T-helper 22 cell (primary cell): Measurements from ENCODE around the gene PLCB1.

Experiments used
- DNase-seq: peaks from one replicate; pipeline ENCODE4 v3.0.0-alpha.2; 2020; ENCODE audit warnings: low read depth

Gene PLCB1

DNA sequence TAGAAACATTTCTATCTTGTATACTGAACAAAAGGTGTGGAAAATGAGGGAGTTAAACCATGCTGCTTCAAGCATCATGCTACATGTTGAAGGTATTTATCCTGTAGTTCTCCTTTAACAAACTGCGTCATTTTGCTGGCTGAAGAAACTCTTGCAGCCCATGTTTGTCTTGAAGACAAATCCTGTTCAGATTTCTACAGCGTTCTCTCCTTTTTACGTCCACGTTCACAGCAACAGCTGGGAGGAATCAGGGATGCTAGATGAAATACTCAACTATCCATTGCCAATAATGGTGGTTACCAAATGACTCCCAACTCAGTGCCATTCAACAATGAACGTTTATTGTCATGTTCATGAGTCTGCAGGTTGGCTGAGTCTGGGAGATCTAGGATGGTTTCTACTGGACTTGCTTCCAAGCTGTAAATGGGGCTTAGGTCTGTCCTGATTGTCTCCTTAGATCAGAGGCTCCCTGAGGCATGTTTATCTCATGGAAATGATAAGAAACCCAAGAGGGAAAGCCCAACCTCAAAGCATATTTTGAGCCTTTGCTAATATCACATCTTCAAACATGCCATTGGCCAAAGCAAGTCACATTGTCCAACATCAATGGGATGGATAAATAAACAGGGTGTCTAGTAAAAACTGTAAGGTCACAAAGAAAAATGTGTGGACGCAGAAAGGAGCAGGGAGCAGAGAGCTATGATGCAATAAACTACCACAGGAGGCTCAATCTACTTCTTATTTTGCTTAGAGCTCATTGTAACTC lies 2.7 kb upstream of the PLCB1 start:
- DNase-seq: no peak

DNA sequence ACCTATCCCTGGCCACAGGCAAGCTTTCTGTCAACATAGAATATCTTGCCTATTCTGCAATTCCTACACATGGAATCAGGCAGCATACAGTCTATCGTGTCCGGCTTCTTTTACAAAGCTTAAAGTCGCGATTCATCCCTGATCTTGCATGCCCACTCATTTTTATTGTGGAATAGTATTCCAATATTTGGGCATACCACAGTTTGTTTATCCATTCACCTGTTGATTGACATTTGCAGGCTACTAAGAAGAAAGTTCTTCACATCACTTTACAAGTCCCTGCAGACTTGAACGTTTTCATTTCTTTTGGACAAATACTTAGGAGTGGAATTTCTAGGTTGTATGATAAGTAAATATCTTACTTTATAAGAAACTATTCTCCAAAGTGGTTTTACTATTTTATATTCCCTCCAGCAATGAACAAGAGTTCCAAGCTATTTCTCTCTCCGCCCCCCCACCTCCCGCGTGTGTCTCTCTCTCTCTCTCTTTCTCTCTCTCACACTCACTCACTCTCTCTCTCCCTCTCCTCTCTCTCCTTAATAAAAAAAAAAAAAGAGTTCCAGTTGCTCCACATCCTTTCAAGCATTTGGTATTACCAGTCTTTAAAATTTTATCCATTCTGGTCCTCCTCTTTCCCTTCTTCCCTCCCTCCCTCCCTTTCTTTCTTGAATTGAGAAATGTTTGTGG lies 1.1 kb upstream of the PLCB1 start:
- no peak for DNase-seq

DNA sequence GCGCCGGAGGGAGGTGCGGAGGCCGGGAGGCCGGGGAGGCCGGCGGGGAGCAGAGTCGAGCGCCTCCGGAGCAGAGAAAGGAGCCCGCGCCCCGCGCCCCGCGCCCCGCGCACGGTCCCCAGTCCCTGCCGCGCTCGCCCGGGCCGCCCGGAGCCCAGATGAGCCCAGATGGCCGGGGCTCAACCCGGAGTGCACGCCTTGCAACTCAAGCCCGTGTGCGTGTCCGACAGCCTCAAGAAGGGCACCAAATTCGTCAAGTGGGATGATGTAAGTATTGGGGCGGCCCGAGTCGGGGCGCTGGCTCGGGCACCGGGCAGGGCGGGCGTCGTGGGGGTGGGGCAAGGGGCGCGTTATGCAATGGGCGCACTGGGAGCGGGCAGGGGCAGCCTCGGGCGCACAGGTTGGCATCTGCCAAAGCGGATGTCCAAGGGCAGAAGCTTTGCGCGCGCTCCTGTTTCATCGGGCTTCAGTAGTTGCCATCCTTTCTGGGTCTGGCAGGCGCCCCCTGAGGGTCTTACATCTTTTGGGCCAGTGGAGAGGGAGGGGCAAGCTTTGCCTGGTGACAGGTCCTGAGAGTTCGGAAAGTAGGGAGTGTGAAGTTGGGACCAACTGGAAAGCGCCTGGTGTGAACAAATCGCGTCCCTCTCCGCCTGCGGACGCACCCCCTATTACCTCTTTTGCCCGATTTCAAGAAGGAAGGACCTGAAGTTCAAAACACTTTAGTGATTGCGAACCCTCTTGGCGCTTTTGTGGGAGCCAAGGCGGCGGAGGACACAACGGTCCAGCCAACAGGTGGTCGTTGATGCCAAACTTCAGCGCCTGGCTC lies 631 bp downstream of the PLCB1 start:
- no peak for DNase-seq

DNA sequence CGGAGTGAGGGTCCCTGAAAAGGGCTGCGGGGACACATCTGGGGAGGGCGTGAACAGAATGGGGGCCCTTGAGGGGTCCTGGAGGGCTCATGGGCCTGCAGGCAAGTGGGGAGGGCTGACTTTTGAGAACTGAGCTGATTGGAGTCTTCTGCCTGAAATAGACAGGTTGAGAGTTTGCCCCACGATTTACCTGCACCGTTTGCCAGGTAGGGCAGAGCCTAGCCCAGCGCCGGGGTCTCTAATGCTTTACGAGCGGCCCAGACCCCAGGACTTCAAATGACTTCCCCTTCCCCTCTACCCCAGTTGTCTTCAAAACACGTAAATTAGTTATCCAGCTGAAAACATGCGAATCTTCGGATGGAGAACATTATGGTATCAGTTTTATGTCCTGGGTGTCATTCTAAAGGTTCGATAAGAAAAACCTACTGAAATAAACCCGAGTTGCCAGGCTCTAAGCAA lies 1.3 kb downstream of the PLCB1 start:
- no peak for DNase-seq

DNA sequence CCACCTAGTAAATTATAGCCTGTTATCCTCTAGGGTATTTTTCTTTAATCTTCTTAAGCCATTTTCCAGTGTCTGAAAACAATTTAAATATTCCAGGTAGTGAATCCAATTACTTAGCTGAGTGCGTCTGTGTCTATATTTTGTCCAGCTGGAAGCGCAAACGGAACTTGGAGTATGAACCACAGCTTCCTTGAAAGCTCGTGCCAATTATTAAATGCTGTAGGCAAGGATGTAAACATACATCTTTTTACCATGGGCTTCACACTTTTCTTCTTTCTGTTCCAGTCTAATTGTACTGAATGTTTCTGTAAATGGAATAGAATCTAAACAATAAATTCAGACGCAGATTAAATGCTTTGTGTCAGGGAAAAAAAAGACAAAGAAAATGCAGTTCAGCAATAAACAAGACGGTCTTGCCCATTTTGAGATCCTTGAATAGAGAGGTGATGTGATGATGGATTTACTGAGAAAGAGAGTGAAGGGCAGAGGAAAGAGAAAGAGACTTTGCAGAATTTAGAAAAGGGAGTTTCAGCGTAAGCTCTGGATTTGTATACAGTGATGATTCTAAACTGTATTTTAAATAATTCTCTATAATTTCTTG lies 1.9 kb downstream of the PLCB1 start:
- no peak for DNase-seq

DNA sequence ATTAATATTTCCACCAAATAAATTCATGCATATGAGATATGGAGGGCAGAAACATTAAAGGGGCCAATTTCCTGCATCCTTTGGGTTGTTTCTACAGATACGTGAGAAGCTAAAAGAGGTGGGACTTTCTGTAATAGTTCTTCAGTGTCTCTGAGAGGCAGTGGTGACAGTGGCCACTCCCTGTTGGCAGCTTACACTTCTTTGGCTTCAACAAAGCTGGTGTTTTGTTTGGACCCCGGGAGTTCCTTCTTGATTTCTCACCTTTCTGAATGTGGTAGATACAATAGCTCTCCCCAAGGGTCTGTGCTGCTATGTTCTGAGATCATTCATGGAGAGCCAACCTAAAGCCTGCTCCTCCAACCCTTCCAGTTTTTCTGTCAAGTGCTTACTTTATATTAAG lies 7.8 kb downstream of the PLCB1 start:
- no peak for DNase-seq

DNA sequence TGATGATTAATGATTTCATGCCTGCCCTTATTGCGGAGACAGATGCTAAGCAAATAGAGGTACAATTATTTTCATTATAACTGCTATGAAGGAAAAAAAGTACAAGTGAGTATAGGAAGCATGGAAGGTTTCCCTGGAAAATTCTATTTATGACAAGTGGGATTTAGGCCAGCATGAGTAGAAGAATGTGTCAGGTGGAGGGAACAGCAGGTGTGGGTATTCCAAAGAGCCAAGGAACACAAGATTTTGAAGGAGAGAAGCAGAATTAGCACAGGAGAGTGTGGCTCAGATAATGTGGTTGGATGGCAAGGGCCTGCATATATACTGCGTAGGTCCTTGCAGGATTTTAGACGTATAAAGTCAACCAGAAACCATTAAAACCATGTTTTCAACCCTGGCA lies 11.4 kb downstream of the PLCB1 start:
- no peak for DNase-seq

DNA sequence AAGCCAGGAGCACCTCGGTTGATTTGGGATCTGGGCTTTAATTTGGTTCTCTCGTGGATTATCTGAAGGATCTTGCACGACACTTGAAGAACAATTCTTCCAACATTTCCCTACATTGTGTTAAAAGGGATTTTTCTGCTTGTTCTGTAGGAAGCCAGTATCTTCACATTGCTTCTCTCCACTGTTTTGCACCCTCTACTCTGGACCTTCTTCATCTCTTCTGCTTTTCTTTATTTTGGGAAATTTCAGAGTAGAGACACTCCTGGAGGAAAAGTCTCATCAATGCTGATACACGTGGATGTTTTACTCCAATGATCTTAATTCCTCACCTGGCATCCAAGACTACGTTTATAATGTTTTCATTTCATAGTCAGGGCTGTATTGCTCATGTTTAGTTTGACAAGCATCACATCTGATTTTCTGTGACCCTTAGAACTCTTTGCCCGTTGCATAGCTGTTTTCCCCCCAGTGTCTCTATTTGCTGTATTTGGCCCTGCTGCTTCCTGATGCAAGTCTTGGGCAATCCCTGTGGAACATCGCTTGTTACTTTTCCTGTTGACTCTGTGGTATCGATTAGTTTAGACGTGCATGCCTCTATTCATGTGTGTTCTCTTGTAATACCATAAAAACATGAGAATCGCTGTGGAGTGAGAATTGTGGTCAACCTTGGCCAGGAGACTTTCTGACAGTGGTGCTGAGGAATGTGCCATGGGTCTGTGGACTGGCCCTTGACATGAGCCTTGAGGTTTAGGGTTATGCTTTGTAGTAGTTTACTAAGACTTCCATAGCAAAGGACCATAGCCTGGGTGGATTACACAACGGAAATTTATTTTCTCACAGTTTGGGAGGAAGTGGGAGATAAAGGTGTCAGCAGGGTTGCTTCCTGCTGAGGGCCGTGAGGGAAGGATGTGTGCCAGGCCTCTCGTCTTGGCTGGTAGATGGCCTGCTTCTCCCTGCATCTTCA lies 12.5 kb downstream of the PLCB1 start:
- no peak for DNase-seq

DNA sequence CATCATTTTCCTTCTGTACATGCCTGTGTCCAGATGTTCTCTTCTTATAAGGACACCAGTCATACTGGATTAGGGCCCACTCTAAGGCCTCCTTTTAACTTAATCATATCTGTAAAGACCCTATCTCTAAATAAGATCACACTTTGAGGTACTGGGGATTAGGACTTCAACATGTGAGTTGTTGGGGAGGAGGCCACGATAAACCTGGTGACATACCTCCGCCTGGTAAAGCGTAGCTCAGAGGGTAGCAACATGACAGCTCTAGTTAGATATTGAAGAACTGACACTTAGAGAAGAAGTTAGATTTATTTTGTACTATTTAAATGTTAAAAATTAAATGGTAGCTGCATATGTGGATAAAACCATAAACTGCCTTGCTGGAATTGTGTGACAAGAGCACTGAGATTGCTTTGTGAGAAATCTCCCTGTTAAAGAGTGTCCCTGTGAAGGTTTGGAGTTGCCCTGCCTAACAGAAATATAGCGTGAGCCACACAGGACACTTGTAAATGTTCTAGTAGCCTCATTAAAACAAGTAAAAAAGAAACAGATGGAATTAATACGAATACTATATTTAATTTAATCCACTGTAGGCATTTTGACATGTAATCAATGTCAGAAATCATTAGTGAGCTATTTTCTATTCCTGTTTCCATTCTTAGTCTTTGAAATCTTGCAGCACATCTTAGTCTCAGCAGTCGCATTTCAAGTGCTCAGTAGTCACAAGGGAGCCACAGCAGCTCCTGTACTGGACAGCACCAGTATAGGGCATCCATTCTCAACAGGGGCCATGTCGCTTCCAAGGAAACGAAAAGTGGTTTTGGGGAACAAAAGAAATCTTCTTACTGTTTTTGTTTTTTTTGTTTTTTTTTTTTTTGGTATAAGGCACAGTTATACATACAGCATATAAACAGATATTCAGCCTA lies 13.4 kb downstream of the PLCB1 start:
- no peak for DNase-seq

DNA sequence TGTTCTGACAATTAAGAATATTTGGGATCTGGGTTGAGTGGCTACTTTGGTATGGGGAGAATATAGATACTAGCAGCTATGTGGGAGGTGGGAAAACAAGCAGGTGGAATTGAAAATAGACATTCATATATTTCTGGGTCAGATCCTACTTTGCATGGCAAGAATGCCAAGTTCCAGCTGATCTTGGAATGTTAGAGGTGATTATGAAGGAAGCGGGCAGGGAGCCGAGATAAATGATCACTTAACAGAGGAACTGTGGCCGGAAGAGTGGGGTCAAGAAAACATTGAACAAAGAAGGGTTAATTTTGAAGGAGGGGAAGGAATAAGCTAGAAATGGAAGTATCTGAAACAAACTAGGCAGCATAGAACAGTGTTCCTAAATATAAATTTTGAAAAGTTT lies 15.4 kb downstream of the PLCB1 start:
- no peak for DNase-seq

DNA sequence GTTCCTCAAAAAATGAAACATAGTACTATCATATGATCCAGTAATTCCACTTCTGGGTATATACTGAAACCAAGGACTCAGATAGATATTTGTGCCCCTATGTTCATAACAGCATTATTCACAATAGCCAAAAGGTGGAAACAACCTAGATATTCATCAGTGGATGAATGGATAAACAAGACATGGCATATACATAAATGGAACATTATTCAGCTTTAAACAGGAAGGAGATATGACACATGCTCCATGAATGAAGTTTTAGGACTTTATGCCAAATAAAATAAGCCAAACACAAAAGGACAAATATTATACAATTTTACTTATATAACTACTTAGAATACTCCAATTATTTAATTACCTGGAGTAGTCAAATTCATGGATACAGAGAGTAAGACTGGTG lies 16.4 kb downstream of the PLCB1 start:
- DNase-seq: no peak

DNA sequence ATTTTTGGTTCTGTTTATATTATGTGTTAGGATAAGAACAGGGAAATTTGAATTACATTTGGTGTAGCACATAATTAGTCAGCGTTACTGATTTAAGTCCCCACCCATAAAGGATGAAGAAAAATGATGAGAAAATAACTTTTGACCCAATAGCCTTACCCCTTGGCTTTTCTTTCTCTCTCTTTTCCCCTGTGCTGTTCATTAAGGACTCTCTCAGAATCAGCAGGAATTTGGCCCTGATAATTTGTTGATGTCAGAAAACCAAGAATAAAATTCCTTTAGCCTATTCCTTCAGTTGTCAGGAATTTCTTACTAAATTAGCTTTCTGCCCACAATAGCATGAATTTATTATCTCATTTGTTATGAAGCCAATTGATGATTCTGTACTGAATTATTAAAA lies 18.5 kb downstream of the PLCB1 start:
- DNase-seq: no peak

DNA sequence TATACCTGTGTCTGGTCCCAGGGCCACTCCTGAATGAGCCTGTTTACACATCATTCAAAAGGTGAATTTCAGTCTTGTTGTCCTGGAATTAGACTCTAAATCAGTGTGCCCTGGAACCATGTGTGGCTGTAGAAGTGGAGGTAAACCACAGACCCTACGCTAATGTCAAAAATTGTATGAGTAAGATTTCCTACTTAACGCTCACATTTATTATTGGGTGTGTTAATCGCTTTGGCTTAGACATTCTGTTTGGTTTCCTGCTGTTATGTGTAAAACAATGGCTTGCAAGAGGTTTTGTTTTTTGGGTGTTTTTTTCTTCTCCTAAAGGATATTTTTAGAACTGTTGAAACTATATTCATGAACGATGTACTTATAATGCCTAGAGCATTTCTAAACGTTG lies 19.3 kb downstream of the PLCB1 start:
- DNase-seq: no peak

DNA sequence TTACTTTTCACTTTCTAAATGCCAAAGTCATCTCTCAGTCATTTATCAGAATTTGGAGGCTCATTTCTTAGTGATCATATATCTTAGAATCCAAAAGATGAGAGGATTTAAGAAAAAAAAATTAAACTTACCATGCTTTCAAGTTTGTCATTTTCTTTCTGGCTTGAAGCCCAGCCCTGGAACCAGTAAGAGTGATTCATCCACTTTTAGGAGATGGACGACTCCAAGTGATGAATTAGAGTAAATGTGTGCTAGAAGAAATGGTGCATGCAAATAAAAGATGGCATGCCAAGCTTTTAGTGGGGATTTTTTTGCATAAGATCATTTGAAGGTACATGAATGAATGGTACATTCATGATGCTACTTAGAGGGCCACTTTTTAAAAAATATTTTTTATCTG lies 20.1 kb downstream of the PLCB1 start:
- no peak for DNase-seq

DNA sequence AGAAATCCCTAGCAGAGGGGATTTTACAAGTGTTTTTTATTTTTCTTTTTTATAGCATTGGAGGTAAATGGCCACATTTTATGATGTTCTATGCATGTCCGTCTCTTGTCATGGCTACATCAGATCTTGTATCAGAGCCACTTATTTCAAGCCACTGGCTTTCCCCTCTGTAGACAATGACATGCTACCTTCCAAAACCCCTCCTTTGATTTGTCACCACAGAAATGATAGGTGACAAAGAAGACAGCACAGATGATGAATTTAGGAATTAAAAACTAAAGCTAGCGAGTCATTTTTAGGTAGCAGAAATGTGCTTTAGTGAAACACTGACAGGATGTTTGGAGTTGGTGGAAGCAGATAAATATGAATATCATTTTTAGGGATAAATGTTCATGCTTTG lies 20.8 kb downstream of the PLCB1 start:
- DNase-seq: no peak

DNA sequence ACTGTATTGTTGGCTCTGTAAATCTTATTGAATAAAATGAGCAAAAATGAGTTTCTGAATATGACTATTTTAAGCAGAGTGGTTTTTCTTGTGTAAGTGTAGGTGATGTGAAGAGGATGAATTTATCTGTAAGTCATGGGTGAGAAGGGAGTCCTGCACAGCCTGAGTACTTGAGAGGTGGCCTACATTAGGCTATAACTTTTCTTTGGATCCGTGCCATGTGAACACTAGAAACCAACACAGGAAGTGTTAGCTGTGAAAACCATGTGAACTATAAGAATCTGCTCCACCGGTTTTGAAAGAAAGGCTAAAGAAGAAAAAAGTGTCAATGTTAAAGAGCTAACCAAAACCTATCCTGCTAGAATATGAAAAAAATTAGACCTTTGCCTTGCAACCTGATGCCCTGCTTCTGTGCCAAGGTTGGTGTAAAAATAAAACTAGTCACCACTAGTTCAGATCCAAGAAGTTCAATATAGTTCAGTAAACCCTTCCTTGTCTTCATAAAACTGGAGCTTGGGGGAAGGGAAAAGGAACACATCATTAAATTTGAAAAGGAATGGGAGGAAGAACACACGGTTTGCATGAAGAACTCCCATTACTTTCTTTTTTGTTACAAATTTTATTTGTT lies 21.3 kb downstream of the PLCB1 start:
- DNase-seq: no peak

DNA sequence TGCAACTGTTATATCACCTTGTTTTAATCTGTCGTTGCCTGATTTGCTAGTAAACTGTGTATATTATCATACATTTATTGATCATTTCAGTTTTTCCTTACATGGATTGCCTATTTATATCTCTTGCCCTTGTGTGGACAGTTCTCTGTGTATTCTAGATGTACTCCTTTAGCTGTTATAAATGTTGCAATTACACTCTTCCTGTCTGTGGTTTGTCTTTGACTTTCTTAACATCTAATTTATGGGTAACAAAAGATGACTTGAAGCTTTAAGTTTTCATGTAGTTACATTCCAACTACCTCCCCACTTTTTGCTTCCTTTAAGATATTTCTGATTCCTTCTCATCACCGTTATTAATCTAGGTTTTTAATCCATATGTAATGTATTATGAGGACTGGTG lies 22.6 kb downstream of the PLCB1 start:
- DNase-seq: no peak

DNA sequence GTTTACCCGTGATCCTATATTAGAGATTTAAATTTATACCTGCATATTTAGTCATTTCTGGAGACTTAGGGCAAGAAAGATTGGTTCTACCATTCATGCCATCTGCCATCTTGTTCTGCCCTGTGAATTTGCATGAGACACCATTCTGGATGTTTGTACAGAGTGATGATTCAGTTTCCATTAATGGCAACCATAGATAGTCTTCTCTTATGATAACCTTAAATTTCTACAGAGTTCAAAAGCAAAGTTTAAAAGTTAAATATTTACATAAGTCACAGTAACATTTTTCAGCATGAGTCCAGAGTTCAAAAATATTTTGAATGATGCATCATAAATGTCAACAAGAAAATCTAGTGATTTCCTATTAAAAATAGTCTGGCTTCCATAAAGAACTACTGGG lies 23.2 kb downstream of the PLCB1 start:
- DNase-seq: no peak

DNA sequence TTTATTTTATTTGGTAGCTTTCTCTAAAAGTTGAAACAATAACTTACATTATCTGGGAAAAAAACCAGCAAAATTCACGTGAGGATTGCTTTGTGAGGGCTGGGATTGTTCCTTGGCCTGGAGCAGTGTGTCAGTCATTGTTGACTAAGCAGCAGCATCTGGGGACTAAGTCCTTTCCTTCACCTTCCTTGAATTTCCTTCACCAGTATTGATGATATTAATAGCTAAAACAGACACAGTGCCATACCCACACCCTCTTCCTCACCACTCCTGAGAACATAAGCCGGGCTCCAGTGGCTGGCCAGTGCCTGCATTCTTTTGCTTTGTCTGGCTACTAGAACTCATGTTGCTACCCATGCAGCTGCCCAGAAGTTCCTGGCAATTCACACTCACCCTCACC lies 23.7 kb downstream of the PLCB1 start:
- DNase-seq: no peak
